Measurements from ENCODE around the gene LATS2.
A peak's percentile ranks its signal among the peaks of the same experiment; 100 is the strongest.

LATS2 gene

GRCh38 chr13:21089830-21090229, 28.4 kb upstream of the LATS2 start:
- no peak overlapping the region for H3K27ac ChIP-seq (ENCODE audit: low read depth, low read length)
- H3K4me3 ChIP-seq (ENCODE audit: low read depth, low read length) = no peak overlapping the region
- no peak overlapping the region for H4K91ac ChIP-seq (ENCODE audit: low read depth, low read length)
- H2AFZ ChIP-seq (ENCODE audit: insufficient read depth, low read length, poor library complexity) = no peak overlapping the region
- H3K9me3 ChIP-seq (ENCODE audit: insufficient read depth, low read depth, low read length) = no peaks in the 10 kb centered on the region
- no peaks in the 10 kb centered on the region for H3K79me1 ChIP-seq (ENCODE audit: low read length)
- no peak overlapping the region for H2BK120ac ChIP-seq (ENCODE audit: insufficient read depth, low read length, poor library complexity)
- H4K12ac ChIP-seq (ENCODE audit: low read depth, low read length) = no peak overlapping the region
- no peaks in the 10 kb centered on the region for H3K27me3 ChIP-seq (ENCODE audit: insufficient read depth, low read length)
- no peak overlapping the region for H2BK5ac ChIP-seq (ENCODE audit: low read depth, low read length, poor library complexity)
- H2AK5ac ChIP-seq (ENCODE audit: low read length) = no peak overlapping the region
- no peak overlapping the region for H3K4me2 ChIP-seq (ENCODE audit: low read length)
- no peak overlapping the region for H3K23ac ChIP-seq (ENCODE audit: low read length)
- H3K4me1 ChIP-seq (ENCODE audit: control insufficient read depth in 1 of 2, insufficient read depth in 2 of 2, low read length in 2 of 2) = no peaks in the 10 kb centered on the region
- H3K9ac ChIP-seq (ENCODE audit: low read length) = no peak overlapping the region
- no peaks in the 10 kb centered on the region for H3K36me3 ChIP-seq (ENCODE audit: control insufficient read depth in 1 of 2, insufficient read depth in 2 of 2, low read length in 2 of 2)
- WGBS (ENCODE audit: extremely low coverage, insufficient coverage, insufficient read length) = no CpG with 5 or more reads among the region's 3 CpGs
- no peak overlapping the region for H2BK12ac ChIP-seq (ENCODE audit: low read length)
- no peak overlapping the region for H3K18ac ChIP-seq (ENCODE audit: low read length)
- H4K8ac ChIP-seq (ENCODE audit: low read depth, low read length) = no peak overlapping the region
- DNase-seq = no peak
- H3K79me2 ChIP-seq (ENCODE audit: control insufficient read depth, insufficient read depth, low read length, poor library complexity) = no peaks in the 10 kb centered on the region
- no peak overlapping the region for H3K4ac ChIP-seq (ENCODE audit: low read depth, low read length)
- H3K14ac ChIP-seq (ENCODE audit: low read length) = no peak overlapping the region

- H3K9me3 ChIP-seq (ENCODE audit: insufficient read depth, low read depth, low read length) = no peaks in the 10 kb centered on the region
- H3K23ac ChIP-seq (ENCODE audit: low read length) = no peak overlapping the region
- H3K36me3 ChIP-seq (ENCODE audit: control insufficient read depth in 1 of 2, insufficient read depth in 2 of 2, low read length in 2 of 2) = no peaks in the 10 kb centered on the region
- no peak overlapping the region for H4K12ac ChIP-seq (ENCODE audit: low read depth, low read length)
- no peak overlapping the region for H3K27ac ChIP-seq (ENCODE audit: low read depth, low read length)
- no peak for DNase-seq
- no peak overlapping the region for H4K8ac ChIP-seq (ENCODE audit: low read depth, low read length)
- H3K27me3 ChIP-seq (ENCODE audit: insufficient read depth, low read length) = no peaks in the 10 kb centered on the region
- H3K79me2 ChIP-seq (ENCODE audit: control insufficient read depth, insufficient read depth, low read length, poor library complexity) = no peaks in the 10 kb centered on the region
- H3K4ac ChIP-seq (ENCODE audit: low read depth, low read length) = no peak overlapping the region
- no peak overlapping the region for H2BK120ac ChIP-seq (ENCODE audit: insufficient read depth, low read length, poor library complexity)
- no peak overlapping the region for H2BK5ac ChIP-seq (ENCODE audit: low read depth, low read length, poor library complexity)
- H2AK5ac ChIP-seq (ENCODE audit: low read length) = no peak overlapping the region
- no peak overlapping the region for H2BK12ac ChIP-seq (ENCODE audit: low read length)
- no peaks in the 10 kb centered on the region for H3K79me1 ChIP-seq (ENCODE audit: low read length)
- no peak overlapping the region for H3K18ac ChIP-seq (ENCODE audit: low read length)
- WGBS (ENCODE audit: extremely low coverage, insufficient coverage, insufficient read length) = no CpG with 5 or more reads among the region's 1 CpG
- no peak overlapping the region for H3K4me2 ChIP-seq (ENCODE audit: low read length)
- H3K4me3 ChIP-seq (ENCODE audit: low read depth, low read length) = no peak overlapping the region
- H3K14ac ChIP-seq (ENCODE audit: low read length) = no peak overlapping the region
- H4K91ac ChIP-seq (ENCODE audit: low read depth, low read length) = no peak overlapping the region
- H3K9ac ChIP-seq (ENCODE audit: low read length) = no peak overlapping the region
- H2AFZ ChIP-seq (ENCODE audit: insufficient read depth, low read length, poor library complexity) = no peak overlapping the region
- H3K4me1 ChIP-seq (ENCODE audit: control insufficient read depth in 1 of 2, insufficient read depth in 2 of 2, low read length in 2 of 2) = no peaks in the 10 kb centered on the region
Measured at GRCh38 chr13:21088534-21088933, 27.1 kb upstream of the LATS2 start.

GRCh38 chr13:21086929-21087328, 25.5 kb upstream of the LATS2 start:
- no peaks in the 10 kb centered on the region for H3K79me1 ChIP-seq (ENCODE audit: low read length)
- DNase-seq = no peak
- H3K27me3 ChIP-seq (ENCODE audit: insufficient read depth, low read length) = no peaks in the 10 kb centered on the region
- no peaks in the 10 kb centered on the region for H3K79me2 ChIP-seq (ENCODE audit: control insufficient read depth, insufficient read depth, low read length, poor library complexity)
- WGBS (ENCODE audit: extremely low coverage, insufficient coverage, insufficient read length) = no CpG with 5 or more reads among the region's 2 CpGs
- H3K4me3 ChIP-seq (ENCODE audit: low read depth, low read length) = no peak overlapping the region
- no peak overlapping the region for H2BK12ac ChIP-seq (ENCODE audit: low read length)
- H3K9ac ChIP-seq (ENCODE audit: low read length) = no peak overlapping the region
- H3K9me3 ChIP-seq (ENCODE audit: insufficient read depth, low read depth, low read length) = no peaks in the 10 kb centered on the region
- H2BK5ac ChIP-seq (ENCODE audit: low read depth, low read length, poor library complexity) = no peak overlapping the region
- H2AFZ ChIP-seq (ENCODE audit: insufficient read depth, low read length, poor library complexity) = no peak overlapping the region
- H4K12ac ChIP-seq (ENCODE audit: low read depth, low read length) = no peak overlapping the region
- no peak overlapping the region for H4K8ac ChIP-seq (ENCODE audit: low read depth, low read length)
- H3K4me1 ChIP-seq (ENCODE audit: control insufficient read depth in 1 of 2, insufficient read depth in 2 of 2, low read length in 2 of 2) = no peaks in the 10 kb centered on the region
- H3K36me3 ChIP-seq (ENCODE audit: control insufficient read depth in 1 of 2, insufficient read depth in 2 of 2, low read length in 2 of 2) = no peaks in the 10 kb centered on the region
- no peak overlapping the region for H3K27ac ChIP-seq (ENCODE audit: low read depth, low read length)
- H3K23ac ChIP-seq (ENCODE audit: low read length) = no peak overlapping the region
- H3K4me2 ChIP-seq (ENCODE audit: low read length) = no peak overlapping the region
- no peak overlapping the region for H2AK5ac ChIP-seq (ENCODE audit: low read length)
- no peak overlapping the region for H2BK120ac ChIP-seq (ENCODE audit: insufficient read depth, low read length, poor library complexity)
- no peak overlapping the region for H4K91ac ChIP-seq (ENCODE audit: low read depth, low read length)
- H3K14ac ChIP-seq (ENCODE audit: low read length) = no peak overlapping the region
- H3K4ac ChIP-seq (ENCODE audit: low read depth, low read length) = no peak overlapping the region
- no peak overlapping the region for H3K18ac ChIP-seq (ENCODE audit: low read length)

- Histone ChIP-seq H3K4me3 (ENCODE audit: low read depth, low read length) (no peak overlapping the region), H3K79me2 (ENCODE audit: control insufficient read depth, insufficient read depth, low read length, poor library complexity) (no peaks in the 10 kb centered on the region), H3K14ac (ENCODE audit: low read length) (no peak overlapping the region), H4K8ac (ENCODE audit: low read depth, low read length) (no peak overlapping the region), H3K9ac (ENCODE audit: low read length) (no peak overlapping the region), H2AFZ (ENCODE audit: insufficient read depth, low read length, poor library complexity) (no peak overlapping the region), H2BK5ac (ENCODE audit: low read depth, low read length, poor library complexity) (no peak overlapping the region), H3K23ac (ENCODE audit: low read length) (no peak overlapping the region), H3K4me2 (ENCODE audit: low read length) (no peak overlapping the region), H4K12ac (ENCODE audit: low read depth, low read length) (no peak overlapping the region), H3K79me1 (ENCODE audit: low read length) (no peaks in the 10 kb centered on the region), H3K9me3 (ENCODE audit: insufficient read depth, low read depth, low read length) (no peaks in the 10 kb centered on the region), H4K91ac (ENCODE audit: low read depth, low read length) (no peak overlapping the region), H2AK5ac (ENCODE audit: low read length) (no peak overlapping the region), H2BK12ac (ENCODE audit: low read length) (no peak overlapping the region), H3K27me3 (ENCODE audit: insufficient read depth, low read length) (no peaks in the 10 kb centered on the region), H3K4ac (ENCODE audit: low read depth, low read length) (no peak overlapping the region), H3K27ac (ENCODE audit: low read depth, low read length) (no peak overlapping the region), H3K4me1 (ENCODE audit: control insufficient read depth in 1 of 2, insufficient read depth in 2 of 2, low read length in 2 of 2) (peaks cover 2 to 8% of the 10 kb centered on the region in 2 experiments), H3K18ac (ENCODE audit: low read length) (no peak overlapping the region), H3K36me3 (ENCODE audit: control insufficient read depth in 1 of 2, insufficient read depth in 2 of 2, low read length in 2 of 2) (no peaks in the 10 kb centered on the region), H2BK120ac (ENCODE audit: insufficient read depth, low read length, poor library complexity) (no peak overlapping the region)
- WGBS (ENCODE audit: extremely low coverage, insufficient coverage, insufficient read length) = no CpG with 5 or more reads among the region's 7 CpGs
- DNase-seq = peak; percentile 86 to 90
Measured at GRCh38 chr13:21081926-21082325, 20.5 kb upstream of the LATS2 start.

Measured in trophoblast cell (in vitro differentiated cells and primary cell).